Ovary (tissue), 9 donors: ENCODE data around the gene ASPM. TPM values are rescaled to one million over a fixed set of nuclear protein-coding genes. Genes with fewer than 3 reads are reported as not detected.

Experiments used
- DNase-seq, 5 donors: peaks; one replicate each; pipeline ENCODE4 v3.0.0-alpha.2; 2019 to 2020
- H3K27ac ChIP-seq, 2 donors: fragments of 200-600 bp; one replicate each; pipeline versions ENCODE4 v1.5.1 to v1.8.0; 2019 to 2022
- H3K27me3 ChIP-seq: fragments of 200-600 bp; one replicate; pipeline ENCODE4 v1.8.0; 2022
- H3K36me3 ChIP-seq: fragments of 200-600 bp; sonication (generic); one replicate; pipeline ENCODE4 v1.5.1; 2019
- H3K4me1 ChIP-seq: one replicate; pipeline ENCODE4 v1.8.1; 2013; ENCODE audit warnings: mild to moderate bottlenecking, moderate library complexity; ENCODE audit not compliant: insufficient read depth
- H3K4me3 ChIP-seq: fragments of 200-600 bp; sonication (generic); one replicate; pipeline ENCODE4 v1.5.1; 2017
- H3K9me3 ChIP-seq, 2 donors: fragments of 200-600 bp in 1 of 2; sonication (generic) in 1 of 2; one replicate each; pipeline versions ENCODE4 v1.5.1 to v1.8.1; 2013 to 2019; ENCODE audit warnings: mild to moderate bottlenecking in 1 of 2, moderate library complexity in 1 of 2
- CTCF ChIP-seq, 3 donors: fragments of 450-650 bp in 2 of 3; fragments of 200-600 bp in 1 of 3; IDR thresholded peaks; one replicate each; pipeline versions ENCODE4 v1.5.1 to v1.8.0; 2016 to 2022; ENCODE audit warnings: antibody characterized with exemption in 3 of 3, mild to moderate bottlenecking in 1 of 3
- EP300 ChIP-seq: sonication (generic); formaldehyde crosslinking; IDR thresholded peaks from one replicate; pipeline ENCODE4 v1.6.1; 2017; ENCODE audit warnings: antibody characterized with exemption
- POLR2A ChIP-seq: fragments of 450-650 bp; IDR thresholded peaks from one replicate; pipeline ENCODE4 v1.6.1; 2017; ENCODE audit warnings: antibody characterized with exemption, mild to moderate bottlenecking, moderate library complexity
- WGBS, 3 donors: extraction: QIAGEN DNeasy Blood & Tissue Kit in 1 of 3; methylation state at CpG; one replicate each; pipeline versions ENCODE4 v1.1.5 to v1.1.7; 2013 to 2017; 5-methylcytosine and 5-hydroxymethylcytosine counted together
- intact Hi-C, 4 donors: fragments of 100-400 bp; cut with DNase I; formaldehyde crosslinking; loops; one replicate each; pipeline versions ENCODE4 v1.11.0 to v1.15.1; 2022 to 2023
- polyA plus RNA-seq, 2 donors: library from polyadenylated mRNA; stranded (reverse); fragments of 200-250 nt in 1 of 2; fragments of 350-450 nt in 1 of 2; fragmentation: Illumina TruSeq in 1 of 2; extraction: RNeasy Lipid Tissue Mini Kit (QIAGEN cat#74804) in 1 of 2; gene quantifications; one replicate each; pipeline ENCODE4 v1.2.3, GENCODE V29; 2013 to 2014
- total RNA-seq, 7 donors: library from RNA; depleted of rRNA in 2 of 7; stranded (reverse); fragments of >200 nt in 2 of 7; fragmentation: NEBNext Ultra II Directional in 3 of 7; extraction: Animal tissue kit (Norgen Biotek cat#: 25700) in 3 of 7; gene quantifications; one replicate each; pipeline versions ENCODE4 v1.1.0 to v1.2.4, GENCODE V29; 2016 to 2023
- donor health status: DM: no; HTN: no; CAD: no; lungs with moderate emphysema.
- donor health status: DM: no; HTN: no; CAD: no.
- donor health status: Bipolar disorder and iron deficiency.
- donor health status: DM: yes; HTN: yes; CAD: no.
- donor health status: DM: no; HTN: no; CAD: no.
- donor health status: DM: yes; HTN: yes; CAD: no.

ASPM gene
- total and polyA plus RNA-seq, 9 donors: 0.10 to 0.89 (median 0.33) TPM

GRCh38 chr1:197174818-197175217 lies 28.3 kb upstream of the ASPM start:
- H3K27ac ChIP-seq: no peak overlapping the region
- no peaks in the 10 kb centered on the region for H3K4me1 ChIP-seq
- no peak for DNase-seq
- H3K27me3 ChIP-seq: no peaks in the 10 kb centered on the region
- WGBS, 3 donors: 81 to 92% (median 86%) methylated on average over 2 of the region's 2 CpGs
- no peak overlapping the region for H3K4me3 ChIP-seq
- TF ChIP-seq CTCF (IDR thresholded peaks at IDR 0.05) (no peak), POLR2A (no peak), EP300 (no peak)
- no peaks in the 10 kb centered on the region for H3K36me3 ChIP-seq
- no peaks in the 10 kb centered on the region for H3K9me3 ChIP-seq
- intact Hi-C loops: no loop called here

- Histone ChIP-seq H3K27ac (no peak overlapping the region), H3K9me3 (no peaks in the 10 kb centered on the region), H3K36me3 (no peaks in the 10 kb centered on the region), H3K4me3 (no peak overlapping the region), H3K4me1 (no peaks in the 10 kb centered on the region), H3K27me3 (no peaks in the 10 kb centered on the region)
- DNase-seq: no peak
- TF ChIP-seq POLR2A (no peak), CTCF (IDR thresholded peaks at IDR 0.05) (no peak), EP300 (no peak)
- intact Hi-C loops: no loop called here
- 80 to 84% (median 80%) methylated on average over 5 of the region's 5 CpGs for WGBS, 3 donors
These were observed 27.4 kb upstream of the ASPM start for GRCh38 chr1:197173571-197174507.

GRCh38 chr1:197171531-197171930 lies 25.1 kb upstream of the ASPM start:
- no peak overlapping the region for H3K4me3 ChIP-seq
- TF ChIP-seq EP300: no peak
- TF ChIP-seq CTCF (IDR thresholded peaks at IDR 0.05): no peak
- no peak for TF ChIP-seq POLR2A
- H3K36me3 ChIP-seq: no peaks in the 10 kb centered on the region
- no peaks in the 10 kb centered on the region for H3K4me1 ChIP-seq
- no peak overlapping the region for H3K27ac ChIP-seq
- no peaks in the 10 kb centered on the region for H3K9me3 ChIP-seq
- intact Hi-C loops: no loop called here
- DNase-seq: no peak
- 10 to 13% (median 11%) methylated on average over 2 of the region's 2 CpGs for WGBS, 3 donors
- H3K27me3 ChIP-seq: no peaks in the 10 kb centered on the region

GRCh38 chr1:197170538-197170937 lies 24.1 kb upstream of the ASPM start:
- TF ChIP-seq POLR2A (no peak), EP300 (no peak), CTCF (IDR thresholded peaks at IDR 0.05) (no peak)
- no peaks in the 10 kb centered on the region for H3K9me3 ChIP-seq
- H3K27ac ChIP-seq: no peak overlapping the region
- no peaks in the 10 kb centered on the region for H3K36me3 ChIP-seq
- DNase-seq: no peak
- no peaks in the 10 kb centered on the region for H3K4me1 ChIP-seq
- intact Hi-C loops: no loop called here
- H3K4me3 ChIP-seq: no peak overlapping the region
- no peaks in the 10 kb centered on the region for H3K27me3 ChIP-seq
